Stimulated activated CD8-positive, alpha-beta memory T cell treated with anti-CD3 and anti-CD28 coated beads, Interleukin-2, amount 100 ng/mL, for 48 hours (primary cell): ENCODE data around the gene UBAC2.

Experiments used
- DNase-seq, 2 donors: peaks; one replicate each; pipeline ENCODE4 v3.0.0-alpha.2; 2020; ENCODE audit warnings: low read depth in 2 of 2

The UBAC2 gene

GRCh38 chr13:99357131-99357596 lies 156.5 kb downstream of the UBAC2 start:
- DNase-seq: no peak

GRCh38 chr13:99357941-99358340 lies 157.3 kb downstream of the UBAC2 start:
- no peak for DNase-seq

- DNase-seq: no peak
These were observed 158.9 kb downstream of the UBAC2 start for GRCh38 chr13:99359528-99359927.

GRCh38 chr13:99360696-99361095 lies 160.0 kb downstream of the UBAC2 start:
- no peak for DNase-seq

DNA sequence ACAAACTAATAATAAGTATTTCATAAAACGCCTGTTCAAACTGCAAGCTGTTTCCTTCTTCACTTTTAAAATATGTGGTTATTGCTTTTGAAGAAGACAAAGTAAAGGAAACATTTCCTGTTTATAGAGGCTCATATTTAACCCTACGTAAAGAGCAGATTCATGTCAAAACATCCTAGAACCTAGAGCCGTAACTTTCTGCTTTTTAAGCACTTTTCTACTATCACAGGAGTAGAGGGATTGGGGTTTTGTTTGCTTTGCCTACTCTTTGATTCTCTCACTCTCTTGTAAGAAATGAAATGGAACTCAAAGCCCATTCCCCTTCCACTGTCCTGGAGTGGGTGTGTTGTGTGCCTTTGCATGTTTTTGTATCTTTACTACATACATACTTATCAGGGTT lies 160.5 kb downstream of the UBAC2 start:
- no peak for DNase-seq

GRCh38 chr13:99362362-99362761 lies 161.7 kb downstream of the UBAC2 start:
- no peak for DNase-seq

- DNase-seq: no peak
These were observed 162.7 kb downstream of the UBAC2 start for GRCh38 chr13:99363391-99363790.

DNA sequence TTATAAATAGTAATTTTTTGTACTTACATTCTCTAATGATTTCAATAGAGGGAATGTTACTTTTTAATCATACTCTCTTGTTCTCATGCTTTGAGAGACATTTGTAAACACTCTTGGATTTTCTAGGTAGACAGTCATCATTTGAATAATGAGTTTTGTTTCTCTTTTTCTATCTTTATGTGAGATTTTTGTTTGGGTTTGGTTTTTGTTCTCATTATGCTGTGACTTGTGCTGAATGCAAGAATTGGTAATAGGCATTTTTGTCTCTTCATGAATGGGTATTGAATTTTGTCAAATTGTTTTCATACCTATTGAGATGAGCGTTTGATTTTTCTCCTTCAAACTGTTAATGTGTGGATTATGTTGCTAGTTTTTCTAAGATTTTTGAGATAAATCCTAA lies 163.3 kb downstream of the UBAC2 start:
- no peak for DNase-seq

DNA sequence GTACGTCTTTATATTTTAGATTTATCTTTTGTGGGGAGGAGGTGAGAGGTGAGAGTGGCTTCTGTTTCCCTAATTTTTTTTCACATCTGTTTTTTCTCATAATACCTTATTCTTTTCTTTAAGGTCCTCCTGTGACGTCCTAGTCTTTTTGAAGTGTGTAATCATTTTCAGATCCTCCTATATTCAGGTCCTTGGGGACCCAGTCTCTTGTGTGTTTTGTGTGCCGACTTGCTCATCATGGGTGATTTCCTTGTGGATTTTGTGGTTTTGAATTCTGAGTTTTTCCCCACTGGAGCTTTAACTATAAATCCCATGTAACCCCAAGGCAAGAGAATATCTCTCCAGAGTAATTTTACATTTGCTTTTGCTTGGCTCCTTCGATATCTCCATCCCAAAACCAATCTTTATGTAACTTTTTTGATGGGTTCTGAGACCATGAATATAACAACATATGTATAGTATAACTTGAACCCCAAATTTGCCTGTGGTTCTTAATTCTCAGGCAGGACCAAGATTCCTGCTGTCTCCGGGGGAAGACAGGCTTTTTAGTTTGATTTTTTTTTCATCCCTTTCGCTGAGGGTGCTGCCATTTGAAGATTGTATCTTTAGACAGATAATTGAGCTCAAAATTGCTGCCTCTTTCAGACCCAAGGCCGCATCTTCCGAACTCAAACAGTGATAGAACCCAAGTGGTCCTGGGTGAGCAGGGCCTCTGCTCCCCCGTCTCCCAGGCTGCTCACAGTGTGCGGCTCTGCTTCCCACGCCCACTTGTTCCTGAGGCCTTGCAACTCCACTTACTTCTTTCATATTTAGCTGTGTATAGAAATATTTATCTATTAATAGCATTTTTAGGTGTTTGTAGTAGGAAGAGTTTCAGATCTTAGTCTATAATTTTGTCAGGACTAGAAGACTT lies 165.7 kb downstream of the UBAC2 start:
- DNase-seq: no peak

DNA sequence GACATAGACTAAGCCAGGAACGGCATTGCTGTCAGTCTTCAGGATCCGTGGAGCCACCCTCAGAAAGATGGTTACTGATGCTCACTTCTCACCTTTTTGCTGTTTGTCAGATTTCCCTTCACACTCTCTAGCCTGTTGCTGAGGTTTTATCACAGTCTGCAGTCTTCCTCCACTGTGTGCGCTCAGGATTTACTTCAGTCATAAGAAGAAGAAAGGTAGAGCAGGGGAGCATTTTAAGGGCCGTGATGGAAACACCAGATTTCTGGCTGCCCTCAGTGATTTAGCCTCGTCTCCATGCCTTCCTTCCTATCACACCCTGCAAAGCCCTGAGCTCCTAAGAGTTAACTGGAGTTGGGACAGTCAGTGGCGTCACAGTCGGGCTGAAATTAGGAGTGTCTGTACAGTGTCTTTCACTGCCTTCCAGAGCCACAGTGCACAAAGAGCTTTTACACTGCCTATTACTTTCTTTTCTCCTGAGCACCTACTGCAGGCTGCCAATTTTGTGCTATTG lies 166.5 kb downstream of the UBAC2 start:
- no peak for DNase-seq

GRCh38 chr13:99367663-99368448 lies 167.2 kb downstream of the UBAC2 start:
- no peak for DNase-seq

GRCh38 chr13:99370481-99371275 lies 170.0 kb downstream of the UBAC2 start:
- no peak for DNase-seq

GRCh38 chr13:99371956-99372355 lies 171.3 kb downstream of the UBAC2 start:
- no peak for DNase-seq

- no peak for DNase-seq
These were observed 172.8 kb downstream of the UBAC2 start for GRCh38 chr13:99373436-99373835.

GRCh38 chr13:99374169-99374991 lies 173.7 kb downstream of the UBAC2 start:
- no peak for DNase-seq

DNA sequence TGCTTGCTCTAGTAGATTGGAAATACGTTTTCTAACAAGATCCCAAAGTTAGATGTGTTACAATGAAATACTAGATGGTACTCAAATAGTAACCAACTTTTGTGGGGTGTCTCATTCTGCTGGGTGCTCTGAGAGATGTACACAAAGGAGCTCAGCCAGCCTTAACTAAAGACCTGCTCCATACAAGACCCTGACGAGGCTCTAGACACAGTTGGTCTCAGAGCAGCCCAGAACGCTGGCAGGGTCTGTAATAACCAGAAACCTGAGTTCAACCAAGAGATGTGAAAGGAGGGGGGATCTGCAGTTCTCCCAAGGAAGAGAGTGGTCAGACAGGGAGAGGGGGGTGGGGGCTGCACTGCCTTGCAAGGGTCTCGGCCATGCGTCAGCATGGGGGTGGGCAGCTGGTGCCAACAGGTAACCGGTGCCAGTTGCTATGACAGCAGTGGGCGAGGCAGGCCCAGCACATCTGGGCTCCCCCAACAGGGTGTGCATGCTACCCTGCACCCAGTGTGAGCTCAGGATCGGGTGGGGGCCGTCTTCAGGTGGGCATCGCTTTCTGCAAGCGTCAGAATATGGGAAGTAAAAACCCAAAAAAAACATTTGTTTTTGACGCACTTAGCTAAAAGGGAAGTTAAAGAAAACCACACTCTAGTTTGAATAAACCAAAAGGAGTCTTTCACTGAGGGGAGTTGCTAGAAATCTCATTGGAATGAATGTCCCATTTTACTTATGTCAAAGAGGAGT lies 174.5 kb downstream of the UBAC2 start:
- no peak for DNase-seq

- no peak for DNase-seq
These were observed 175.1 kb downstream of the UBAC2 start for GRCh38 chr13:99375738-99376080.

DNA sequence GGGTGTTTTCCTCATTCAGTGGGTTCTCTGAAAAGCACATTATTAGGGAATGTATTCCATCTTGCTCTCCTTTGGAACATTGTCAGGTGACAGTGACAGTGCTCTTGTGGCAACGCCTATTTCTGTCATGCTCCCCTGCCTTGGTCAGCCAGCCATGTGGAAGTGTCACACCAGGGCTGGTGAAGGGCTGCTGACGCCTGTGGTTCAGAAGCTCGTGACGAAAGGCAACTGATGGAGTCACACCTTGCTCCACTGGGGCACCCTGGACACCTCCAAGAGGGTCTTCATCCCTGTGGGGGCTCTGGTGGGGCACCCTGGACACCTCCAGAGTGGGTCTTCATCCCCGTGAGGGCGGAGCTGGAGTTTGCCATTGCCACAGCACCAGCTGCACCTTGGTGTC lies 175.5 kb downstream of the UBAC2 start:
- DNase-seq: no peak

DNA sequence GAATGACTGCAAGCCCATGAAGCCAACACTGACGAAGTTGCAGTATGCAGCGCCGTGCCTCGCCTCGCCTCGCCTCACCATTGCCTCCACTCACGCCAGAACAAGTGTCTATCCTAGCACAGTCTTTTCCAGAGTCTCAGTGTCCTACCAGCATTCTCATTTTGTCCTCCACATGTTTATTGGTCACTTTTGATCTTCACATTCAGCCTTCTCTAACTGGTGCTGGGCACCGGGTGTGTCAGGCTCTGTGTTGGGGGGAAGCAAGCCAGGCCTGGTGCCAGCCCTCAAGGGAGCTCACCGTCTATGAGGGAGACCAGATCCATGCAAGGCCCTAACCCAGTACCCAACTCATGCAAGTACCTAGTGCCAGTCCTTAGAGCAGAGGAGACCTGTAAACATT lies 176.3 kb downstream of the UBAC2 start:
- no peak for DNase-seq

GRCh38 chr13:99377641-99378040 lies 177.0 kb downstream of the UBAC2 start:
- DNase-seq: no peak
